ENCODE results near the gene PDGFRB.

Gene PDGFRB

GRCh38 chr5:150161242-150162141 is 5.8 kb upstream of the PDGFRB start:
- Mint-ChIP-seq H3K9me3 (no peaks in the 10 kb centered on the region), H3K36me3 (ENCODE audit: low read depth) (no peaks in the 10 kb centered on the region), H3K4me3 (peak overlapping the region in 1 of 3 experiments; percentile 28), H3K27me3 (ENCODE audit: low read depth) (peaks cover 14% of the 10 kb centered on the region), H3K4me1 (peaks cover 75% of the 10 kb centered on the region), H3K27ac (peak overlapping the region; percentile 88 to 97 (median 95))
- TF ChIP-seq CTCF (IDR thresholded peaks at IDR 0.05; ENCODE audit: unreplicated experiment in 3 of 3), result peak; percentile 83 to 90 (median 88)

- H3K9me3 Mint-ChIP-seq, result no peaks in the 10 kb centered on the region
- H3K4me1 Mint-ChIP-seq, result peaks cover 78% of the 10 kb centered on the region
- H3K4me3 Mint-ChIP-seq, result no peak overlapping the region
- no peak for TF ChIP-seq CTCF (IDR thresholded peaks at IDR 0.05; ENCODE audit: unreplicated experiment in 3 of 3)
- H3K27me3 Mint-ChIP-seq (ENCODE audit: low read depth), result peaks cover 7% of the 10 kb centered on the region
- H3K36me3 Mint-ChIP-seq (ENCODE audit: low read depth), result no peaks in the 10 kb centered on the region
- H3K27ac Mint-ChIP-seq, result peak overlapping the region; percentile 88 to 97 (median 95)
These were observed 4.9 kb upstream of the PDGFRB start for GRCh38 chr5:150160448-150161081.

- H3K4me1 Mint-ChIP-seq, result peaks cover 70% of the 10 kb centered on the region
- no peaks in the 10 kb centered on the region for H3K9me3 Mint-ChIP-seq
- H3K4me3 Mint-ChIP-seq, result no peak overlapping the region
- no peak for TF ChIP-seq CTCF (IDR thresholded peaks at IDR 0.05; ENCODE audit: unreplicated experiment in 3 of 3)
- no peaks in the 10 kb centered on the region for H3K36me3 Mint-ChIP-seq (ENCODE audit: low read depth)
- no peaks in the 10 kb centered on the region for H3K27me3 Mint-ChIP-seq (ENCODE audit: low read depth)
- peak overlapping the region; percentile 88 to 97 (median 95) for H3K27ac Mint-ChIP-seq
These were observed 4.1 kb upstream of the PDGFRB start for GRCh38 chr5:150159741-150160179.

GRCh38 chr5:150159031-150159430 is 3.4 kb upstream of the PDGFRB start:
- Mint-ChIP-seq H3K4me3 (peak overlapping the region in 1 of 3 experiments; percentile 21), H3K27me3 (ENCODE audit: low read depth) (no peaks in the 10 kb centered on the region), H3K36me3 (ENCODE audit: low read depth) (no peaks in the 10 kb centered on the region), H3K27ac (peak overlapping the region; percentile 90 to 98 (median 95)), H3K4me1 (peaks cover 68% of the 10 kb centered on the region), H3K9me3 (no peaks in the 10 kb centered on the region)
- no peak for TF ChIP-seq CTCF (IDR thresholded peaks at IDR 0.05; ENCODE audit: unreplicated experiment in 3 of 3)

GRCh38 chr5:150158170-150158949 is 2.7 kb upstream of the PDGFRB start:
- Mint-ChIP-seq H3K27me3 (ENCODE audit: low read depth) (no peaks in the 10 kb centered on the region), H3K4me1 (peaks cover 68% of the 10 kb centered on the region), H3K27ac (peak overlapping the region; percentile 90 to 98 (median 95)), H3K4me3 (peak overlapping the region in 2 of 3 experiments; percentile 21 to 40), H3K9me3 (no peaks in the 10 kb centered on the region), H3K36me3 (ENCODE audit: low read depth) (no peaks in the 10 kb centered on the region)
- no peak for TF ChIP-seq CTCF (IDR thresholded peaks at IDR 0.05; ENCODE audit: unreplicated experiment in 3 of 3)
